Astrocyte of the spinal cord (primary cell): ENCODE measurements around the gene FCRLA.
"Not testable (repeated sequence)": the region's sequence is repeated elsewhere in the genome, so short reads cannot be mapped to it uniquely, and the experiment has no call there.

Source experiments
- DNase-seq: peaks from one replicate; pipeline ENCODE4 v3.0.0; 2011; ENCODE audit warnings: low read depth, low spot score
- H3K4me3 ChIP-seq: 2 replicates; pipeline ENCODE4 v1.5.1; 2011; ENCODE audit warnings: low read depth, mild to moderate bottlenecking, low read length, moderate library complexity
- in situ Hi-C: cut with HindIII; loops from 2 replicates; pipeline ENCODE4 v1.10.0; 2017; ENCODE audit warnings: low sequenced_read_pairs
- TF ChIP-seq, protein P1 (sequence below): IDR thresholded peaks from 2 replicates; pipeline ENCODE4 v1.5.1; 2012; ENCODE audit warnings: low read depth, mild to moderate bottlenecking, low read length, inconsistent platforms

Gene FCRLA

DNA sequence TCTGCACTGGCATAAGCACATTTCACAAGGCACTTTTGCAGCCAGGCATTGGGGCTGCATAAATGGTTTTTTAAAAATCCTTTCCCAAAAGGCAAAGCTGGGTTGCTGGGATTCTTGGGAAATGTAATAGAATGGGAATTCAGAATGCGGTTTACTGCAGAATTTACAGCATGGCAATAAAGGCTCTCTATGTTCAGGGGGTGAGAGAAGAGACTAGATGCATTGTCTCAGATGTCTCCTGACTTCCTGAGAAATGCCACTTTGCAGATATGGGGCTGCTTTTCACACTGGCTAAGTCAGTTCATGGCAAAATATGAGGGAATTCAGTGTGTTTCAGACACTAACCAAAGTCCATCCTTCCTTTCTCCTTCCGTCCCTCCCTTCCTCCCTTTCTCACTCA, 30.6 kb upstream of the FCRLA start:
- no peak for DNase-seq
- no peak overlapping the region for H3K4me3 ChIP-seq
- TF ChIP-seq, protein P1, sequence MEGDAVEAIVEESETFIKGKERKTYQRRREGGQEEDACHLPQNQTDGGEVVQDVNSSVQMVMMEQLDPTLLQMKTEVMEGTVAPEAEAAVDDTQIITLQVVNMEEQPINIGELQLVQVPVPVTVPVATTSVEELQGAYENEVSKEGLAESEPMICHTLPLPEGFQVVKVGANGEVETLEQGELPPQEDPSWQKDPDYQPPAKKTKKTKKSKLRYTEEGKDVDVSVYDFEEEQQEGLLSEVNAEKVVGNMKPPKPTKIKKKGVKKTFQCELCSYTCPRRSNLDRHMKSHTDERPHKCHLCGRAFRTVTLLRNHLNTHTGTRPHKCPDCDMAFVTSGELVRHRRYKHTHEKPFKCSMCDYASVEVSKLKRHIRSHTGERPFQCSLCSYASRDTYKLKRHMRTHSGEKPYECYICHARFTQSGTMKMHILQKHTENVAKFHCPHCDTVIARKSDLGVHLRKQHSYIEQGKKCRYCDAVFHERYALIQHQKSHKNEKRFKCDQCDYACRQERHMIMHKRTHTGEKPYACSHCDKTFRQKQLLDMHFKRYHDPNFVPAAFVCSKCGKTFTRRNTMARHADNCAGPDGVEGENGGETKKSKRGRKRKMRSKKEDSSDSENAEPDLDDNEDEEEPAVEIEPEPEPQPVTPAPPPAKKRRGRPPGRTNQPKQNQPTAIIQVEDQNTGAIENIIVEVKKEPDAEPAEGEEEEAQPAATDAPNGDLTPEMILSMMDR, result no peak
- in situ Hi-C loops, result no loop called here

GRCh38 chr1:161676958-161677689, 29.9 kb upstream of the FCRLA start:
- in situ Hi-C loops, result no loop called here
- TF ChIP-seq, protein P1, result no peak
- no peak for DNase-seq
- no peak overlapping the region for H3K4me3 ChIP-seq

- no peak for DNase-seq
- H3K4me3 ChIP-seq, result no peak overlapping the region
- in situ Hi-C loops, result no loop called here
- TF ChIP-seq, protein P1, result no peak
Observed at GRCh38 chr1:161678500-161678899, 28.5 kb upstream of the FCRLA start.

- in situ Hi-C loops, result no loop called here
- H3K4me3 ChIP-seq, result no peak overlapping the region
- no peak for DNase-seq
- TF ChIP-seq, protein P1, result no peak
Observed at GRCh38 chr1:161681879-161682278, 25.1 kb upstream of the FCRLA start.

DNA sequence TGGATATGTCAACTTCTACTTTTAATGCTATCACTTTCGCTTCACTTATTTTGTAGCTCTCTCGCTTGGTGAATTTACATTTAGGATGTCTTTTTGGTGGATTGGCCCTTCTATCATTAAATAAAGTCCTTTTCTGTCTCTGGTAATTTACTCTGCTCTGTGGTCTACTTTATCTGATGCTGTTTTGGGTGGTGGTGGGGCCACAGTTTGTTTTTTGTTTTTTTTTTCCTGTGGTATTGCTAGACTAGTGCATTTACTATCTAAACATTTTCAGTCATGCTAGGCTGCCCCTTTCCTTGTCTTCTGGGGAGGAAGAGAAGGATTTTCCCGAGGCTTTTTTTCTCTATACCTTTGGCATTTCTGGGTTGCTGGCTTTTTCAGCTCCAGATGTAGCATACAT, 18.1 kb upstream of the FCRLA start:
- in situ Hi-C loops, result no loop called here
- TF ChIP-seq, protein P1, result no peak
- DNase-seq, result no peak
- no peak overlapping the region for H3K4me3 ChIP-seq

GRCh38 chr1:161691846-161692245, 15.2 kb upstream of the FCRLA start:
- no peak for DNase-seq
- in situ Hi-C loops, result no loop called here
- TF ChIP-seq, protein P1, result no peak
- H3K4me3 ChIP-seq, result no peak overlapping the region

- DNase-seq, in situ Hi-C loops, H3K4me3 ChIP-seq: not testable (repeated sequence)
Observed at GRCh38 chr1:161693020-161693712, 13.9 kb upstream of the FCRLA start.

- DNase-seq, in situ Hi-C loops, H3K4me3 ChIP-seq: not testable (repeated sequence)
Observed at GRCh38 chr1:161698302-161698701, 8.7 kb upstream of the FCRLA start.
